ENCODE data around the gene KRTAP10-5.
"Not testable (repeated sequence)": the region's sequence is repeated elsewhere in the genome, so short reads cannot be mapped to it uniquely, and the experiment has no call there.

The KRTAP10-5 gene

DNA sequence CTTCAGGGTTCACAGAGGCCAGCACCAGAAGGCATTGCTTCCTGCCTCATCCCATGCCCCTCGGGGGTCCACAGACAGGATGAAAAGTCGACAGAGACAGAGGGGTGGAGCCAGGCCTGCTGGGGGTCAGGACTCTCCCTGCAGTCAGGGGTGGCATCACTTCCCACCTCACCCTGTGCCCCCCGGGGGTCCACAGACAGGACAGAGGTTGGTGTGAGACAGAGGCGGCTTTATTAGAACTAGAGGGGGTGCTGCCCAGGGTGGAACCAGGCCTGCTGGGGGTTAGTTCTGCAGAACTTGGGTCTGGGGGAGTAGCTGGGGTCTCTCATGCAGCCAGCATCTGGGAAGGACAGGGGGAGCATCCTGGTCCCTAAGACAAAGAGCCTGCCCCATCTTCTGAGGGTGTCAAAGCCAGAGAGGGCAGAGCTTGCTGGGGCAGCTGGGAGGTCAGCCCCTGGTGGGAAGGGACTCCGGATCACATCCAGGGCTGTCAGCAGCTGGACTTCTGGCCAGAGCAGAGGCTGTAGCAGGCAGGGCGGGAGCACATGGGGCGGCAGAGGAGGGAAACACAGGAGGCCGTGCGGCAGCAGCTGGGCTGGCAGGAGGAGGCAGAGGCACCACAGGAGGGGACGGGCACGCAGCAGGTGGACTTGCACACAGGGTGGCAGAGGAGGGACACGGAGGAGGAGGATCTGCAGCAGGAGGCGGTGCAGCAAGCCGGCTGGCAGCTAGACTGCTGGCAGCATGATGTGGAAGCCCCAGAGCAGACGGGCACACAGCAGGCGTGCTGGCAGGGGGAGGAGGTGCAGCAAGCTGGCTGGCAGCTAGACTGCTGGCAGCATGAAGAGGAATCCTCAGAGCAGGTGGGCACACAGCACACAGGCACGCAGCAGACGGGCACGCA, 10.7 kb upstream of the KRTAP10-5 start:
- not testable (repeated sequence) for DNase-seq

DNA sequence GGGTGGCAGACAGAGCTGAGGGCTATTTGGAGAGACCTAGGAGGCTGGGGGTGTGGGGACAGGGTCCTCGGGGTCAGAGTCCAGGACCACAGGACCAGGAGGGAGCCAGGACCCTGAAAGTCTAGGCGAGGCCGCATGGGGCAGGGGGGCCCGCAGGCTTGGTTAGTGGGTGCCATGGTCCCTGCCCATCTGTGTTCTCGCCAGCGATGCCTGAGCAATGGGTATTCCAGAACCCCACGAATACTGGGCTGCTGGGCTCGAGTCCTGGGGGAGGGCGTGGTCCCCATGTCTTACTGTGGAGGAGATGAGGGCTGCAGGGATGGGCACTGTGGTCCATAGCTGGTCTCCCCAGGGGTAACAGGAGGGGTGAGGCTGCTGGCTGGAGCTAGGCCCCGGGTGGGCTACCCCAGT, 9.9 kb upstream of the KRTAP10-5 start:
- no peak for DNase-seq

DNA sequence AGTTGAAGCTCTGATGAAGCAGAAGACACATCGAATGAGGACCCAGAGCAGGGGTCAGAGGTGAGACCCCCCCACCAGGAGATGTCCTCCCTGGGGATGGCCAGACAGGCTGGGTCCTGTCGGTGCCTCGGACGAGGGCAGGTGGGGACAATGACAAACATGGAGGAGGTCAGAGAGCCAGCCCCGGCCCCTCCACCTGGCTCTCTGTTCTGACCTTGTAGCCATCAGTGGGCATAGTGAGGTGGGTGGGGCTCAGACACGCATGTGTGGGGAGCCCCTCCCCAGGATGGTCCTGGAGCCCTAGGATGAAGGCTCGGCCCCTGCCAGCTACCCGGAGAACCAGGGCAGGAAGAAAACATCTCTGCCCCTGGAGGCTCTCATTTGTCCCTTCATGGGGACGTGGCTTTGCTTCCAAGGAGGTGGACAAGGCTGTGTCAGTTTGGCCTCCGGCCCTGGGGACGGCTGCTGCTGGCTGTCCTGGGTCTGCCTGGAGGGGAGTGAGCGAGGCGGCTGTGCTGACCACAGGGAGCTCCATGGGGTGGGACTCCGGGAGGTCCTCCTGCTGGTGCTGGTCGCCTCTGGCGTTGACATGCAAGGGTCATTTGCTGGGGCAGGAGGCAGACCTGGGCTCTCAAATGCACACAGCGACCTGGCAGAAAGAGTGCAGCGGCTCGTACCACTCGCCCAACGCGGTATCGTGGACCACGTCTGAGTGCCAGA, 9.3 kb upstream of the KRTAP10-5 start:
- no peak for DNase-seq

DNA sequence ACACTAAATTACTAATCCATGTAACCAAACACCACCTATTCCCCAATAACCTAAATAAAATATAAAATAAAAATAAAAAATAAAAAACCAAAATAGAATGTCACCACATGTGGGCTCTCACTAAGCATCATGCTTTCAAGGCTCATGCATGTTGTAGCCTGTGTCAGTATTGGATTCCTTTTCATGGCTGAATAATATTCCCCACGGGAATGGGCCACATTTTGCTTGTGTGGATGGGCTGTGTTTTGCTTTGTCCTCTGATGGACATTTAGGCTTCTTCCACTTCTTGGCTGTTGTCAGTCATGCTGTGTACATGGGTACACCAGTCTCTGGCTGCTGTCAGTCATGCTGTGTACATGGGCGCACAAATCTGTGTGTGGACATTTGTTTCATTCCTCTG, 8.7 kb upstream of the KRTAP10-5 start:
- DNase-seq: no peak

DNA sequence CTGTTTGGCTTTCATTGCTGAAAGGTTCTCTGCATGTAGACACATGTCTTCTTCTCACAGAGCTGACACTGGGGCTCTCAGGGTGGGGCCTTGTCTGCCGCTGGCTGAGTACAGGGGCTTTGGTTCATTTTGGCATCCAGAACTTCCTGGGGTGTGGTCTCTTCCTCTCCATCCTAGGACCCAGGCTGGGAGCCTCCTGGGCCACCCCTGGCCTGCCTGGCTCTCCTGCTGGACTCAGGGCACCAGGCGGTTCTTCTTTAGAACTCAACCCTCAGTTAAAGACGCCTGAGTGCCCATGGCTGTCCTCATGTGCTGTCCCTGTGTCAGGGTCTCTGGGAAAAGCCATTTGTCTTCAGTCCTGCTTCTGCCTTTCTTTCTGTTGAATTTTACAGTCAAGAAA, 5.5 kb upstream of the KRTAP10-5 start:
- DNase-seq: no peak

DNA sequence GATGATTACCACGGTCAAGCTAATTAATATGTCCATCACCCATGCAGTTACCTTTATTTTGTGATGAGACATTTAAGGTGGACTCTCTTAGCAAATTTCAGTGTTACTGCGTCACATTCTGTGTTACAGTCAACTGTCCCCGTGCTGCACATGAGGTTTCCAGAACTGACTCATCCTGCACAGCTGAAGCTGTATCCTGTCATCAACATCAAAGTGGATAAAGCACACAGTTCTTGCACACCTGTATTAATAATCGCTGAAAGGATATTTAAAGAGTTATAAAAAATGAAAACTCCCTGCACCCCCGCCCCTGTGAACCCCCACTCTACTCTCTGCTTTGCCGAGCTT, 3.4 kb upstream of the KRTAP10-5 start:
- peak; percentile 23 to 49 for DNase-seq

DNA sequence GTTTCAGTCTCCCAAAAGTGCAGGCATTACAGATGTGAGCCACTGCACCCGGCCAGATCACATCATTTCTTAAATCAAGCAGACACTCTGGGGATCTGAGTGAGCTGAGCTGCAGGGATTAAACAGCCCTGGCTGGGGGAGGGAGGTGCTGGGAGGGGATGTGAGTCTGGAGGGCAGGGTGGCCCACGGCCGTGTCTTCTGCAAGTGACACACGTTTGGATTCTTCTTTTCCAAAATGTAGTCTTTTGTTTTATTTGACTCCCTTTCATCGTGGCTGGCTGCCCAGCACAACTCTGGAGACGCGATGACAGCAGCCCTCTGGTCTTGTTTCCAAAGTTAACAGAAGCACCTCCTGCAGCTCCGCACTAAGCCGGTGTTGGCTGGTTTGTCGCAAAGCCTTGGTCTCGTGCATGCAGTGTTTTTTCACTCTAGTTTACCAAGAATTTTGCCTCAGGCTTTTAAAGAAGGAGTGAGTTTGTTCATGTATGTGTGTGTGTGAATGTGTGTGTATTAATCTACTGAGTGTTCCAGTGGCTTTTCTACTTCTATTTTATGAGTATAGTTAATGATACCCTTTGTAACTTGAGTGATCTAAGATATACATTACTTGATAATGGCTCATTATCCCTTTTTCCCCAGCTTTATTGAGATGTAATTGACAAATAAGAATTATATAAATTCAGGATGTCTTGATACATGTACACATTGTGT, 2.8 kb upstream of the KRTAP10-5 start:
- DNase-seq: no peak

DNA sequence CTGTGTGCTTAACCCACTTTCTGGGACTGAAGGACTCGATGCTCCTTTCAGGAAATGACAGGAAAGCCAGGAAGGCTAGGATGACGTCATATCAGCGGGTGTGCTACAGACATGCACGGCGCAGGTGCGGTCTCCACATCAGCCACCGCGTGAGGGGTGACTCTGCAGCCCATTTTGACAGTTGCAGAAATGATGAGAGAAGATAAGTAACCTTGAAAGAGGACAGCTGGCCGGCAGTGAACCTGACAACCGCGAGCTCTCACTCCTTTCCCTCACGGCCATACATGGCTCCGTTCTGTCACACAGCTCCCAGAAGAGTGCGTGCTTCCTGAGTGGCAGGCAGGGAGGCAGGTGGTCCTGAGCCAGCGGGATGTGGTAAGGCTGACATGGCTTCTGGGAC, 1.7 kb upstream of the KRTAP10-5 start:
- DNase-seq: no peak

DNA sequence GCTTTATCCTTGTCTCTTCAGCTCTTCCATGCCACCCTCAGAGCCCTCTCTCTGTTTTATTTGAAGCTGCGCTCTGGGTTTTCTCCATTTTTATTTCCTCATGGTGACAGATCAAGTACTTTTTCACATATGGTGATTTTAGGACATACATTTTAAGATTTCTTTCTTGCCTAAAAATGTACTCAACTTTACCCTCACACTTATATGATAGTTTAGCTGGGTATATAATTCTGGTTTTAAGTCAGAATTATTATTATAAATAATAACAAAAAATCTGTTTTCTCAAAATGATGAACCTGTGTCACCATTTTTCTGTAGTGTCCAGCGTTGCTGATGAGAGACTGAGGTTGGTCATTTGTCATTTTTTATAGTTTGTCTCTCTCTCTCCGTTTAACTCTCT, 754 bp upstream of the KRTAP10-5 start:
- no peak for DNase-seq

DNA sequence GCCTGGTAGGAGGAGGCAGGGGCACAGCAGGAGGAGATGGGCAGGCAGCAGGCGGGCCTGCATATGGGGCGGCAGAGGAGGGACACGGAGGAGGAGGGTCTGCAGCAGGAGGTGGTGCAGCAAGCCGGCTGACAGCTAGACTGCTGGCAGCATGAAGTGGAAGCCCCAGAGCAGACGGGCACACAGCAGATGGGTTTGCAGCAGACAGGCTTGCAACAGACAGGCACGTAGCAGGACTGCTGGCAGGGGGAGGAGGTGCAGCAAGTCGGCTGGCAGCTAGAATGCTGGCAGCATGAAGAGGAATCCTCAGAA, 615 bp downstream of the KRTAP10-5 start:
- DNase-seq: no peak

DNA sequence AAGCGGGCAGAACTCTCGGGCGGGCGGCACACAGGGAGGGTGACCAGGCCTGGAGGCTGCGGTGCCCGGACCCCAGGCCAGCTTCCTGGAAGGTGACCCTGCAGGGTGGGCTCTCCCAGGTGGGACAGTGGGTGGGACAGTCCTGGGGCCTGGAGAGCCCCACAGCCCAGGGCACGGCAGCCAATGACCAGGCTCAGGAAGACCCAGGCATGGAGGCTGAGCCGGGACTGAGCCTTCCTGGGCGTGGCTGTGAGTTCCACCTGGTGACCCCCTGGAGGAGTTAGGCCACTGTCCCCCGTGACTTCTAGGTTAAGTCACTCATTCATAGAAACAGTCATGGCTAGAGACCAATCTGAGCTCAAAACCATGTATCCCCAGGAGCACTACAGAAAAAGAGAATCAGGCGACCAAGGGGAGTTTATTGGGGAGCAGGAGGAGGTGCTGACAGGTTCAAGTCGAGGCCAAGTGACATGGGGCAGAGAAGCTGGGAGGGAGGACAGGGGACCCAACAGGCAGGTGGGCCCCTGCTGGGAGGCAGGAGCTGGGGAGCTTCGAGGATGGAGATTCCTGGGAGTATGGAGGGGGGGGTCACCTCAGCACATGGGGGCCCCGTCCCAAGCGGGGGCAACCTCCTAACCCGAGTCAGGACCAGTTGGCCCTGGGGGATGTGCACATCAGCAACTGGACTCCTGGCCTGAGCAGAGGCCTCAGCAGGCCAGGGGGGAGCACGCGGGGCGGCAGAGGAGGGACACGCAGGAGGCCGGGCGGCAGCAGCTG, 1.2 kb downstream of the KRTAP10-5 start:
- no peak for DNase-seq

DNA sequence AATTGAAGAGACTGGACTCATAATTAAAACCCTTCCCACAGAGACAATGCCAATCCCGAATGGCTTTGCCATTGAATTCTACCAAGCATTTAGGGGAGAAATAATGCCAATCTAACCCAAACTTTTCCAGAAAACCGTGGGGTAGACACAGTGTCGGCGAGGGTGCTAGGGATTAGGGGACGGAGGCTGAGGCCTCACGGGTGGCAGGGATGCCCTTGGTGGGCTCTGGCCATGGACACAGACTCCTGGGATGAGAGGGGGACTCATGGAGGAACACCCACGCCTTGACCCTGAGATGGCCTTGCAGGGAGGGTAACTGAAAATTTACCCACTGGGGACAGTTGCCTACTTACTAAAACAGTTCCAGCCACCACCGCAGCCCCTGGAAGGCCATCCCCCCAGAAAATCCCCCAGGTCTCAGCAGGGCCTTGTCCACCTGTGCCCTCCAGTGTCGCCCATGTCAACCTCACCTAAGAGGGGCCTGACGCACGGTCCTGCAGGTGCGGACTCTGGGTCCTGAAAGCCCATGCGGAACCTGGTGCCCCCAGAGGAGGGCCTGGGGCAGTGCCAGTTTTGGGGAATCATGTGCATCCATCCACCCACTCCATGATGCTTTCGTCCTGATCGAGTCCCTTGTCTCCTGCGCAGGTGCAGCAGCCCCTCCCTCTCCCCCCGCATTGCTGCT, 1.9 kb downstream of the KRTAP10-5 start:
- DNase-seq: no peak

DNA sequence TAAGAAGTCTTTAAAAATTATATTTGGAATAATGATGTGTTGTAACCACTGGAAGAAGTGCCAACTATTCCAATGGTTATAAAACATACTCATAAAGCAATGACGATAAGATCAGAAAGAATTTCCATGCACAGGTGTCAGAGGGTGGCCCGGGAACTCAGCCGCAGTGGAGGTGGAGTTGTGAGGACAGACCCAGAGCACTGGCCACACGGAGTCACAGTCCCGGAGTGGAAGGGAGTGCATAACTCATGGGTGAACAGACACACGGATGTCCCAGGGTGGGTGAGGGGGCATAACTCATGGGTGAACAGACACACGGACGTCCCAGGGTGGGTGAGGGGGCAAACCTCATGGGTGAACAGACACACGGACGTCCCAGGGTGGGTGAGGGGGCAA, 4.4 kb downstream of the KRTAP10-5 start:
- DNase-seq: no peak

DNA sequence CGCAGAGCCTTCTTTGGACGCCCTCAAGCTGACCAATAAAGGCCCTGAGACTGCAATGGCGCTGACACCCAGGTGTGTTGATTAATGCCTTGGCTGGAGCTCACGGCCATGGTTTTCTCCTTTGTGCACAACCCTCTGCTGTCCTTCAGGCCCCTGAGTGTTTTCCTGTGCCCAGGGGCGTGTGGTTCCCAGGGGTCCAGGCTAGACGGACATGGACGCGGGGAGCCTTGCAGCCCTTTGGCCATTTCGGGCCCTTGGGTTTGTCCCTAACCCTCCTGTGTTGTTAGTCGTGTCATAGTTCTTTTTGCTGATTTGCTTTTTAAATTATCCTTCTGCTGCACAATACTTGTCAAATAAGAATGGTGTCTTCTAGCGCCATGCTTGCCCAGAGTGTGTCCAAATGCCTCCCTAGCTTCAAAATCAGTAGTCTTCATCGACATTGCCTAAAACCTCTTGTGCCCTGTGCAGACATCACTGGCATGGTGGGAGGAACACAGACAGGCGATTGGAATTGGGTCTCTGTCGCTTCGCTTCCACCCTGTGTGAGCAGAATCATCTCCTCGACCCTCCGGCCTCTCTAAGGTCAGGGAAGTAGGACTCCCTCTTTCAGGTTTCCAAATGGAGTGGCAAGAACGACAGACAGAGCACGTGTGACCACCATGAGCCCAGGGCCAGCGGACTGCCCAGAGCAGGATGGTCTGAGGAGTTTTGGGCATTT, 4.9 kb downstream of the KRTAP10-5 start:
- DNase-seq: no peak

DNA sequence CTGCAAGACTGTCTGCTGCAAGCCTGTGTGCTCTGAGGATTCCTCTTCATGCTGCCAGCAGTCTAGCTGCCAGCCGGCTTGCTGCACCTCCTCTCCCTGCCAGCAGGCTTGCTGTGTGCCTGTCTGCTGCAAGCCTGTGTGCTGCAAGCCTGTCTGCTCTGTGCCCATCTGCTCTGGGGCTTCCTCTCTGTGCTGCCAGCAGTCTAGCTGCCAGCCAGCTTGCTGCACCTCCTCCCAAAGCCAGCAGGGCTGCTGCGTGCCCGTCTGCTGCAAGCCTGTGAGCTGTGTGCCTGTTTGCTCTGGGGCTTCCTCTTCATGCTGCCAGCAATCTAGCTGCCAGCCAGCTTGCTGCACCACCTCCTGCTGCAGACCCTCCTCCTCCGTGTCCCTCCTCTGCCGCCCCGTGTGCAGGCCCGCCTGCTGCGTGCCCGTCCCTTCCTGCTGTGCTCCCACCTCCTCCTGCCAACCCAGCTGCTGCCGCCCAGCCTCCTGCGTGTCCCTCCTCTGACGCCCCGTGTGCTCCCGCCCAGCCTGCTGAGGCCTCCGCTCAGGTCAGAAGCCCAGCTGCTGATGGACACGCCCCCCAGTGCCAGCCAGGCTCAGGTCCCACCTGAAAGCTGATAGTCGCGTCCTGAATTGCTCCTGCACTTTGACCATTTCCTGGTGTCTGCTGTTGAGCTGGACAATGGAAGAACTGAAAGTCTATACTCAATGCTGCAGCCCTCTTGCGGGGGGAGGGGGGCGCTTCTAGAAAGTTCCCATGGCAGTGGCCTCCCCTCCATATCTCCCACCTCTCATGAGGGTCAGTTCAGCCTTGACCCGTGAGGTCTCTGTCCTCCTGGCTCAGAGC, 5.7 kb downstream of the KRTAP10-5 start:
- DNase-seq: no peak

DNA sequence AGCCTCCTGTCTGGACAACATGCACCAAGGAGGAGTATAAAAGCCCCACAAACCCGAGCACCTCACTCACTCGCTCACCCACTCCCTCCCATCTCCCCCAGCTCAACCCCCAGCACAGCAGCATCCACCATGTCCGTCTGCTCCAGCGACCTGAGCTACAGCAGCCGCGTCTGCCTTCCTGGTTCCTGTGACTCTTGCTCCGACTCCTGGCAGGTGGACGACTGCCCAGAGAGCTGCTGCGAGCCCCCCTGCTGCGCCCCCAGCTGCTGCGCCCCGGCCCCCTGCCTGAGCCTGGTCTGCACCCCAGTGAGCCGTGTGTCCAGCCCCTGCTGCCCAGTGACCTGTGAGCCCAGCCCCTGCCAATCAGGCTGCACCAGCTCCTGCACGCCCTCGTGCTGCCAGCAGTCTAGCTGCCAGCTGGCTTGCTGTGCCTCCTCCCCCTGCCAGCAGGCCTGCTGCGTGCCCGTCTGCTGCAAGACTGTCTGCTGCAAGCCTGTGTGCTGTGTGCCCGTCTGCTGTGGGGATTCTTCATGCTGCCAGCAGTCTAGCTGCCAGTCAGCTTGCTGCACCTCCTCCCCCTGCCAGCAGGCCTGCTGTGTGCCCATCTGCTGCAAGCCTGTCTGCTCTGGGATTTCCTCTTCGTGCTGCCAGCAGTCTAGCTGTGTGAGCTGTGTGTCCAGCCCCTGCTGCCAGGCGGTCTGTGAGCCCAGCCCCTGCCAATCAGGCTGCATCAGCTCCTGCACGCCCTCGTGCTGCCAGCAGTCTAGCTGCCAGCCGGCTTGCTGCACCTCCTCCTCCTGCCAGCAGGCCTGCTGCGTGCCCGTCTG, 6.6 kb downstream of the KRTAP10-5 start, which contains the start of gene KRTAP10-4:
TSS of gene KRTAP10-4 (plus strand) at position 100 of the 827 bp plus-strand sequence. CDS start at position 130, 30 bp downstream.
- DNase-seq: not testable (repeated sequence)

DNA sequence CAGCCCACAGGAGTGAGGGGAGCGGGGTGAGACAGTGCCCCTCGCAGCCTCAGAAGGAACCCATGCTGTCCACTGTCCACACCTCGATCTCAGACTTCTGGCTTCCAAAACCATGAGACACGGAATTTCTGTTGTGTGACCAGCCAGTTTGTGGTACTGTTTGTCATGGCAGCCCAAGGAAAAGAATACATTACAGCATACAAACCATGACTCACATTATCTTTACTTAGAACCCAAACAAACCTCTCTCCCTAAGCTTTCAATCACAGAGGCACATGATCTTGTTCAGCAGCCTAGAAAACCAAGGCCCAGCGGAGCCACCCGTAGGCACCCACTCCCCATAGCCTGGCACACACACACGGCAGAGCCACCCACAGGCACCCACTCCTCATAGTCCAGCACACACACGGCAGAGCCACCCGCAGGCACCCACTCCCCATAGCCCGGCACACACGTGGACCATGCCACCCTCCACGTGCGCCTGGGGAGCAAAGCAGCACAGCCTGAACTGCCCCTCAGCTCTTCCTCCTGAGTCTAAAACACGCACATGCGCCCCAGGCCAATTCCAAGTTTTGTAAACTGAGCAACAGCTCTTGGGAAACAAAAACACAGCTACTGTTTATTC, 7.3 kb downstream of the KRTAP10-5 start:
- no peak for DNase-seq

DNA sequence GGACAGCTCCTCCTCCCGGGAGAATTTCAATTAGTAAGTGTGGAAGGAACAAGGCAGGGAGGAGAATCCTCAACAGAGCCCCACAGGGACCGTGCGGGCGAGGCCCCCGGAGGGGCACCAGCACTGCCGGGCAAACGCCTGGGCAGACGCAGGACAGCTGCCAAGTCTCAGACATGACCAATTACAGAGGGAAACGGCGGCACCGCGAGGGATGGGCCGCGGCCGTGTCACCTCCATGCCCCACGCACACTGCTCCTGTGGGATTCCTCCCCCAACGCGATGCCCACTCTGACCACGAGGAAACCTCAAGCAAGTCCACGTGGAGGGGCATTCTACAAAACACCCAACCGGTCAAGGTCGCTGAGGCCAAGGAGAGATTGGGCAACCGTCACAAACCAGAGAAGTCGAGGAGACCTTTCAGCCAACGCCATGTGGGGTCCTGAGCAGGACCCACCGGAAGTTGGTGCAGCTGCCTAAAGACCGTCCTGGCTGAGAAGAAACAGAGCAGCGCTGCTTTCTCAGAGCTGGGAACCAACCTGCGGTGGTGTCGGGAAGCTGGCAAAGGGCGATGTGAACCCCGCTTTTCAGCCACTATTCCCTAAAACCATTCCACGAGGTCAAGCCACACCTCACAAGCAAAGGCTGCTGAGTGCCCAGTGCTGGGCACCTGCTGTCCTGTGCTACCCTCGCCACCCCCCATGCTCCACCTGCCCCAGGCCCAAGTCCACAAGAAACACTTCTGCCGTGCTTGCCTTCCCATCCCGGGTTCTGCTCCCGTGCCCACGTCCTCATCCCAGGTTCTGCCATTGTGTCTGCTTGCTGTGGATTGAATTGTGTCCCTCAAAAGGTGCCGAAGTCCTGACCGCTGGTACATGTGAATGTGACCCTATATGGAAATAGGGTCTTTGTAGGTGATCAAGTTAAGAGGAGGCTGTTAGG, 8.3 kb downstream of the KRTAP10-5 start:
- DNase-seq: no peak
